Activated naive CD8-positive, alpha-beta T cell (primary cell): Measurements from ENCODE around the gene TNK1.

Experiments
- H3K27ac Mint-ChIP-seq: one replicate; pipeline ENCODE4 v1.8.0; 2021; ENCODE audit warnings: mixed read lengths
- H3K27me3 Mint-ChIP-seq: one replicate; pipeline ENCODE4 v1.8.0; 2021; ENCODE audit warnings: mixed read lengths
- H3K36me3 Mint-ChIP-seq: one replicate; pipeline ENCODE4 v1.8.0; 2021; ENCODE audit warnings: mixed read lengths
- H3K4me1 Mint-ChIP-seq: one replicate; pipeline ENCODE4 v1.8.0; 2021; ENCODE audit warnings: low read depth, mixed read lengths
- H3K4me3 Mint-ChIP-seq: one replicate; pipeline ENCODE4 v1.8.0; 2021; ENCODE audit warnings: mild to moderate bottlenecking, mixed read lengths
- H3K9me3 Mint-ChIP-seq: one replicate; pipeline ENCODE4 v1.8.0; 2021; ENCODE audit warnings: low read depth, mixed read lengths

The TNK1 gene

GRCh38 chr17:7369825-7370224 is 11.1 kb upstream of the TNK1 start:
- no peaks in the 10 kb centered on the region for H3K36me3 Mint-ChIP-seq
- no peak overlapping the region for H3K27ac Mint-ChIP-seq
- no peaks in the 10 kb centered on the region for H3K4me1 Mint-ChIP-seq
- no peaks in the 10 kb centered on the region for H3K9me3 Mint-ChIP-seq
- H3K27me3 Mint-ChIP-seq: peaks cover 3% of the 10 kb centered on the region
- H3K4me3 Mint-ChIP-seq: no peak overlapping the region

DNA sequence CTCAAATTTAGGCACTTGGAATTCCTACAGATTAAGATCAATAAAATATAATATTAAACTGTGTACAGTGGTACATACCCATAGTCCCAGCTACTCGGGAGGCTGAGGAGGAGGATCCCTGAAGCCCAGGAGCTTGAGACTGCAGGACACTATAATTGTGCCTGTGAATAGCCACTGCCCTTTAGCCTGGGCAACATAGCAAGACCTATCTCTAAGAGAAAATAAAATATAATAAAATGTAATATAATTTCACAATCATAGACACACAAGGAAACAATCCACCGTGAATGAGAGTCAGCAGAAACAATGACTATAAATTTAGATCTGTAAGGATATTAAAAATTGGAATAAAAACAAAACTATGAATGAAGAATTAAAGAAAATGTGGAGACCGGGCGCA is 10.0 kb upstream of the TNK1 start:
- Mint-ChIP-seq H3K4me3 (no peak overlapping the region), H3K9me3 (no peaks in the 10 kb centered on the region), H3K4me1 (no peaks in the 10 kb centered on the region), H3K36me3 (no peaks in the 10 kb centered on the region), H3K27ac (no peak overlapping the region), H3K27me3 (peaks cover 3% of the 10 kb centered on the region)

DNA sequence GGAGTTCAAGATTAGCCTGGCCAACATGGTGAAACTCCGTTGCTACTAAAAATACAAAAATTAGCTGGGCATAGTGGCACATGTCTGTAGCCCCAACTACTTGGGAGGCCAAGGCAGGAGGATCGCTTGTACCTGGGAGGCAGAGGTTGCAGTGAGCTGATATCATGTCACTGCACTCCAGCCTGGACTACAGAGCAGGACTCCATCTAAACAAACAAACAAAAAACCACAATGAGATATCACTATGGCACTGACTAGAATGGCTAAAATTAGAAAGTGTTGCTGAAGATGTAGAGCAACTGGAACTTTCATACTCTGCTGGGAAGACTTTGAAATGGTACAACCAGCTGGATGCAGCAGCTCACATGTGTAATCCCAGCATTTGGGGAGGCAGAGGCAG is 6.5 kb upstream of the TNK1 start:
- no peaks in the 10 kb centered on the region for H3K4me1 Mint-ChIP-seq

GRCh38 chr17:7379134-7379533 is 1.8 kb upstream of the TNK1 start:
- Mint-ChIP-seq H3K9me3 (no peaks in the 10 kb centered on the region), H3K27ac (no peak overlapping the region), H3K4me3 (no peak overlapping the region), H3K27me3 (peaks cover 28% of the 10 kb centered on the region), H3K36me3 (peaks cover 5% of the 10 kb centered on the region), H3K4me1 (peaks cover 7% of the 10 kb centered on the region)

More for the DNA sequence above, 6.5 kb upstream of the TNK1 start:
- H3K27me3 Mint-ChIP-seq: peaks cover 12% of the 10 kb centered on the region
- H3K9me3 Mint-ChIP-seq: no peaks in the 10 kb centered on the region
- H3K4me3 Mint-ChIP-seq: no peak overlapping the region
- peaks cover 4% of the 10 kb centered on the region for H3K36me3 Mint-ChIP-seq
- no peak overlapping the region for H3K27ac Mint-ChIP-seq

DNA sequence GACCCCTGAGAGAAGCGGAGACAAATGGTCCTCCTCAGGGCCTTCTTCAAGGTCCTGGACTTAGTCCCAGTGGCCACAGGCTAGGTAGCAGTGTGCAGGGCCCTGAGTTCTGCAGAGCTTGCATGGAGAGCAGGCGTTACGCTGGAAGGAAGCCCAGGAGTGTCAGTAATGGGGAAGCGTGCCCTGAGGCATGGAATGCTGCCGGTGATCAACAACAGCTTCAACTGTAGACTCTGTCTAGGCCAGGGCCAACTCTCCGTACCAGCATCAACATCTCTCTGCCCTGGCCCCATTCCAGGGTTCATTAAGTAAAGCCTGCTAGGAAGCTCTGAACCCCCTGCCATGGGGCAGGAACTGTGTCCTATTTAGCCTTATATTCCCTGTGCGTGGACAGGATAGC is 568 bp upstream of the TNK1 start:
- Mint-ChIP-seq H3K9me3 (no peaks in the 10 kb centered on the region), H3K36me3 (peaks cover 5% of the 10 kb centered on the region), H3K4me1 (peaks cover 10% of the 10 kb centered on the region), H3K4me3 (peak overlapping the region; percentile 47), H3K27me3 (peaks cover 25% of the 10 kb centered on the region), H3K27ac (no peak overlapping the region)

GRCh38 chr17:7382901-7383300 is 2.0 kb downstream of the TNK1 start:
- H3K36me3 Mint-ChIP-seq: peaks cover 5% of the 10 kb centered on the region
- peaks cover 10% of the 10 kb centered on the region for H3K4me1 Mint-ChIP-seq
- no peak overlapping the region for H3K27ac Mint-ChIP-seq
- no peaks in the 10 kb centered on the region for H3K9me3 Mint-ChIP-seq
- peaks cover 20% of the 10 kb centered on the region for H3K27me3 Mint-ChIP-seq
- H3K4me3 Mint-ChIP-seq: no peak overlapping the region

DNA sequence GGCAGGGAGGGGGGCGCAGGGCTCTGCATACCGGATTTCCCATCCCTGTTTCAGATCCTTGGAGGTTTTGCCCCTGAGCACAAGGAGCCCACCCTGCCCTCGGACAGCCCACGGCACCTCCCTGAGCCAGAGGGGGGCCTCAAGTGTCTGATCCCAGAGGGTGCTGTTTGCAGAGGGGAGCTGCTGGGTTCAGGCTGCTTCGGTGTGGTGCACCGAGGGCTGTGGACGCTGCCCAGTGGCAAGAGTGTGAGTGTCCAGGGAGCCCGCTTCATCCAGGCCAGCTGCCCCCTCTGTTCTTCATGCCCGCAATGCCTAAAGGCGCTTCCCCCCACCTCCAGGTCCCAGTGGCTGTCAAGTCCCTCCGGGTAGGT is 2.5 kb downstream of the TNK1 start:
- Mint-ChIP-seq H3K36me3 (peaks cover 5% of the 10 kb centered on the region), H3K4me3 (no peak overlapping the region), H3K9me3 (no peaks in the 10 kb centered on the region), H3K27me3 (peaks cover 20% of the 10 kb centered on the region), H3K27ac (no peak overlapping the region), H3K4me1 (peaks cover 10% of the 10 kb centered on the region)

DNA sequence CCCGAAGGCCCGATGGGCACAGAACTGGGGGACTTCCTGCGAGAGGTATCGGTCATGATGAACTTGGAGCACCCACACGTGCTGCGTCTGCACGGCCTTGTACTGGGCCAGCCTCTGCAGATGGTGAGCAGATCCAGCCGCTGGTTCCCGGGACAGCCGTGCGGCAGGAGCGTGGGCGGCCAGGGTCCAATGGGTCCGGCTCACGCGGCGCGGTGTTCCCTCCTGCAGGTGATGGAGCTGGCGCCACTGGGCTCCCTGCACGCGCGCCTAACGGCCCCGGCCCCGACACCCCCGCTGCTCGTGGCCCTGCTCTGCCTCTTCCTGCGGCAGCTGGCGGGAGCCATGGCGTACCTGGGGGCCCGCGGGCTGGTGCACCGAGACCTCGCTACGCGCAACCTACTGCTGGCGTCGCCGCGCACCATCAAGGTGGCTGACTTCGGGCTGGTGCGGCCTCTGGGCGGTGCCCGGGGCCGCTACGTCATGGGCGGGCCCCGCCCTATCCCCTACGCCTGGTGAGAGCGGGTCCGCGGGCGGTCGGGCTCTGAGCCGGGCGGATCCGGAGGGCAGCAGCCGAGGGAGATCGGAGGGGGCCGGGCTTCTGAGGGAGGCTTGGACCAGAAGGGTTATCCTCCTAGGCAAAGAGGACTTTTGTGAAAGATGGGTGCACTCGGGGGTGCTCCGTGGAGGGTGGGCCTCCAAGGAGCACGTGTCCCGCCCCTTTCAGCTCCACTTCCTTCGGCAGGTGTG is 3.0 kb downstream of the TNK1 start:
- Mint-ChIP-seq H3K4me3 (peak overlapping the region; percentile 86), H3K27me3 (peaks cover 20% of the 10 kb centered on the region), H3K27ac (peak overlapping the region; percentile 64), H3K4me1 (peaks cover 10% of the 10 kb centered on the region), H3K36me3 (peaks cover 5% of the 10 kb centered on the region), H3K9me3 (no peaks in the 10 kb centered on the region)

- Mint-ChIP-seq H3K4me3 (peak overlapping the region; percentile 86), H3K27ac (peak overlapping the region; percentile 78), H3K4me1 (peaks cover 12% of the 10 kb centered on the region)
These were observed 3.7 kb downstream of the TNK1 start for GRCh38 chr17:7384489-7385081.

GRCh38 chr17:7388856-7389255 is 8.0 kb downstream of the TNK1 start:
- Mint-ChIP-seq H3K27me3 (no peaks in the 10 kb centered on the region), H3K4me3 (no peak overlapping the region), H3K36me3 (no peaks in the 10 kb centered on the region), H3K9me3 (no peaks in the 10 kb centered on the region), H3K27ac (no peak overlapping the region), H3K4me1 (peaks cover 25% of the 10 kb centered on the region)

More at GRCh38 chr17:7384489-7385081, 3.7 kb downstream of the TNK1 start:
- no peaks in the 10 kb centered on the region for H3K36me3 Mint-ChIP-seq
- H3K27me3 Mint-ChIP-seq: peaks cover 14% of the 10 kb centered on the region
- H3K9me3 Mint-ChIP-seq: no peaks in the 10 kb centered on the region

DNA sequence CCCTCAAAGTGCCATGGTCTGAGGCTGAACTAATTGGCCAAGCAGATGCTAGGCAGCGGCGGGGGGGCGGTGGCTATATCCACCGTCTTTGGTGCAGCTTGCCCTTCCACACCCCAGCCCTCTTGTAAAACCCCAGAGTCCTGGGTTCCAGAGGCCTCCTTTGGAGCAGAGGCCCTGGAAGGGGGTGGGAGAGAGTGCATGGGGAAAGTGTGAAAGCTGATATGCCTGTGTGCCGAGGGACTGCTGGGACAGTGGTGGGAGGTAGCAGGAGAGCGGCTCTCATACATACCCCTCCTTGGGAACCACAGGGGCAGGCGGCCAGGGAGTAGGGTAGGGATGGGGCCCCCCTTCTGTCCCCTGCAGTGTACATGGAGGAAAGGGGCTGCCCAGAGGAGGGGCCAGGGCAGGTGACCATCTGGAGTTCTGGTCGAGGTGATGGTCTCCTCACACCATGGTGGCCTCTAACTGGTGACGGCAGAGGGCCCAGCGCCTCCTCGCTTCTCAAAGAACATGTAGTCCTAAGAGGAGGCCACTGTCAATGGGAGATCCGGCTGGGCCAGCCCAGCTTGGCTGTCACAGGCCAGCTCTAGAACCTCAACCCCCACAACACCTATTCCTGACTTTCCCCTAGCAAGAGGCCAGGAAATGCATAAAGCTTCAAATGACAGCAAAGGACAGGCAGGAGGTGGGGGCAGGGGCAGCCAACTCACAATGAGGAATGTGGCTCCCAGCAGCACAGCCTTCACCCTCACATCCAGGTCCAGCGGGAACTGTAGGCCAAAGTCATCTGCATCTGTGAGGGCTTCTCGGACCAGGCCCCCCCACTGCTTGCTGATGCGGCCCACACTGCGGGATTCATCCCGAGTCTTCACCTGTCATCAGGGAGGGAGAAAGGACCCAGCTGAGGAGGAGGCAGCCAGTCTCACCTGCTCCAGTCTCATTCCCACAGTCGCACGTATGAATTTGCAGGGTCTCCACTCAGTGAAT is 9.3 kb downstream of the TNK1 start:
- peaks cover 26% of the 10 kb centered on the region for H3K4me1 Mint-ChIP-seq
- no peak overlapping the region for H3K27ac Mint-ChIP-seq
- no peaks in the 10 kb centered on the region for H3K27me3 Mint-ChIP-seq
- H3K36me3 Mint-ChIP-seq: no peaks in the 10 kb centered on the region
- H3K9me3 Mint-ChIP-seq: no peaks in the 10 kb centered on the region
- H3K4me3 Mint-ChIP-seq: no peak overlapping the region

DNA sequence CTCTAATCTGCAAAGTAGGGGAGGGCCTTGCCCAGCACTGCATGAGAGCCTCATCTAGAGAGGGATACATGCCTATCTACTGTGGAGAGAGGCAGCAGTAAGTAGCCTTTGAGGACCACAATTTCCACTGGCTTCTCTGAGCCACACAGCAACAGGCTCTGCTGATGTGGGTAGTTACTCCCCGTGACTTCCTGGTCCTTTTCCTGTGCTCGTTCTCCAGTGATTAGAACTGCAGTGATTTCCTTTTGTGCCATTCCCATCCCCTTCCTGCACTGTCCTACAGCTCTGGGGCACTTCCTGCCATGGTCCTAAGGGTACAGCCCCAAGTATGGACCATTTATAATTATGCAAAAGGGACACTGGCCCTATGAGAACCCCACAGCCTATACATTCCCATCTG is 10.4 kb downstream of the TNK1 start:
- no peaks in the 10 kb centered on the region for H3K36me3 Mint-ChIP-seq
- H3K4me3 Mint-ChIP-seq: peak overlapping the region; percentile 71
- H3K4me1 Mint-ChIP-seq: peaks cover 28% of the 10 kb centered on the region
- no peak overlapping the region for H3K27ac Mint-ChIP-seq
- no peaks in the 10 kb centered on the region for H3K27me3 Mint-ChIP-seq
- no peaks in the 10 kb centered on the region for H3K9me3 Mint-ChIP-seq

- Mint-ChIP-seq H3K27ac (peak overlapping the region; percentile 68), H3K36me3 (no peaks in the 10 kb centered on the region), H3K4me1 (peaks cover 28% of the 10 kb centered on the region), H3K4me3 (peak overlapping the region; percentile 92), H3K27me3 (no peaks in the 10 kb centered on the region), H3K9me3 (no peaks in the 10 kb centered on the region)
These were observed 12.1 kb downstream of the TNK1 start for GRCh38 chr17:7392696-7393612.
